ENCODE measurements around the gene XNDC1N.

The XNDC1N gene

GRCh38 chr11:71927820-71928736, at the start of gene XNDC1N:
TSS of gene XNDC1N (minus strand) at chr11:71928594. CDS start at chr11:71923353, 5,241 bp downstream.
- peak; percentile 68 for DNase-seq

- DNase-seq = no peak
These were observed 49.5 kb upstream of the XNDC1N start for GRCh38 chr11:71977743-71978418.

- no peak for DNase-seq
These were observed 48.7 kb upstream of the XNDC1N start for GRCh38 chr11:71977090-71977489.

GRCh38 chr11:71976551-71976950, 48.2 kb upstream of the XNDC1N start:
- no peak for DNase-seq

- DNase-seq = no peak
These were observed 43.3 kb upstream of the XNDC1N start for GRCh38 chr11:71971680-71972079.

GRCh38 chr11:71964641-71965040, 36.2 kb upstream of the XNDC1N start:
- no peak for DNase-seq

- no peak for DNase-seq
These were observed 35.1 kb upstream of the XNDC1N start for GRCh38 chr11:71963468-71963867.

GRCh38 chr11:71962428-71963038, 34.1 kb upstream of the XNDC1N start:
- no peak for DNase-seq

GRCh38 chr11:71955898-71956456, 27.6 kb upstream of the XNDC1N start:
- no peak for DNase-seq

- DNase-seq = no peak
These were observed 23.4 kb upstream of the XNDC1N start for GRCh38 chr11:71951741-71952310.

GRCh38 chr11:71949034-71949433, 20.6 kb upstream of the XNDC1N start:
- DNase-seq = no peak

- no peak for DNase-seq
These were observed 20.1 kb upstream of the XNDC1N start for GRCh38 chr11:71948314-71949027.

- DNase-seq = no peak
These were observed 19.1 kb upstream of the XNDC1N start for GRCh38 chr11:71947498-71947897.

GRCh38 chr11:71946144-71946571, 17.8 kb upstream of the XNDC1N start:
- DNase-seq = no peak

GRCh38 chr11:71940561-71941219, 12.3 kb upstream of the XNDC1N start:
- no peak for DNase-seq

GRCh38 chr11:71937826-71938225, 9.4 kb upstream of the XNDC1N start:
- no peak for DNase-seq

GRCh38 chr11:71936825-71937224, 8.4 kb upstream of the XNDC1N start:
- no peak for DNase-seq

GRCh38 chr11:71935338-71935925, 7.0 kb upstream of the XNDC1N start:
- DNase-seq = no peak

- no peak for DNase-seq
These were observed 5.8 kb upstream of the XNDC1N start for GRCh38 chr11:71934213-71934612.

GRCh38 chr11:71933141-71933933, 4.9 kb upstream of the XNDC1N start:
- DNase-seq = no peak

- DNase-seq = no peak
These were observed 2.8 kb upstream of the XNDC1N start for GRCh38 chr11:71931245-71931602.
